GM19240 (cell line): ENCODE results near the gene SLC28A1.
"Not testable (repeated sequence)": the region's sequence is repeated elsewhere in the genome, so short reads cannot be mapped to it uniquely, and the experiment has no call there.

Source experiments
- DNase-seq: peaks from one replicate; pipeline ENCODE4 v3.0.0; 2011; ENCODE audit warnings: low spot score; ENCODE audit not compliant: insufficient read length

Gene SLC28A1, protein sequence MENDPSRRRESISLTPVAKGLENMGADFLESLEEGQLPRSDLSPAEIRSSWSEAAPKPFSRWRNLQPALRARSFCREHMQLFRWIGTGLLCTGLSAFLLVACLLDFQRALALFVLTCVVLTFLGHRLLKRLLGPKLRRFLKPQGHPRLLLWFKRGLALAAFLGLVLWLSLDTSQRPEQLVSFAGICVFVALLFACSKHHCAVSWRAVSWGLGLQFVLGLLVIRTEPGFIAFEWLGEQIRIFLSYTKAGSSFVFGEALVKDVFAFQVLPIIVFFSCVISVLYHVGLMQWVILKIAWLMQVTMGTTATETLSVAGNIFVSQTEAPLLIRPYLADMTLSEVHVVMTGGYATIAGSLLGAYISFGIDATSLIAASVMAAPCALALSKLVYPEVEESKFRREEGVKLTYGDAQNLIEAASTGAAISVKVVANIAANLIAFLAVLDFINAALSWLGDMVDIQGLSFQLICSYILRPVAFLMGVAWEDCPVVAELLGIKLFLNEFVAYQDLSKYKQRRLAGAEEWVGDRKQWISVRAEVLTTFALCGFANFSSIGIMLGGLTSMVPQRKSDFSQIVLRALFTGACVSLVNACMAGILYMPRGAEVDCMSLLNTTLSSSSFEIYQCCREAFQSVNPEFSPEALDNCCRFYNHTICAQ

DNA sequence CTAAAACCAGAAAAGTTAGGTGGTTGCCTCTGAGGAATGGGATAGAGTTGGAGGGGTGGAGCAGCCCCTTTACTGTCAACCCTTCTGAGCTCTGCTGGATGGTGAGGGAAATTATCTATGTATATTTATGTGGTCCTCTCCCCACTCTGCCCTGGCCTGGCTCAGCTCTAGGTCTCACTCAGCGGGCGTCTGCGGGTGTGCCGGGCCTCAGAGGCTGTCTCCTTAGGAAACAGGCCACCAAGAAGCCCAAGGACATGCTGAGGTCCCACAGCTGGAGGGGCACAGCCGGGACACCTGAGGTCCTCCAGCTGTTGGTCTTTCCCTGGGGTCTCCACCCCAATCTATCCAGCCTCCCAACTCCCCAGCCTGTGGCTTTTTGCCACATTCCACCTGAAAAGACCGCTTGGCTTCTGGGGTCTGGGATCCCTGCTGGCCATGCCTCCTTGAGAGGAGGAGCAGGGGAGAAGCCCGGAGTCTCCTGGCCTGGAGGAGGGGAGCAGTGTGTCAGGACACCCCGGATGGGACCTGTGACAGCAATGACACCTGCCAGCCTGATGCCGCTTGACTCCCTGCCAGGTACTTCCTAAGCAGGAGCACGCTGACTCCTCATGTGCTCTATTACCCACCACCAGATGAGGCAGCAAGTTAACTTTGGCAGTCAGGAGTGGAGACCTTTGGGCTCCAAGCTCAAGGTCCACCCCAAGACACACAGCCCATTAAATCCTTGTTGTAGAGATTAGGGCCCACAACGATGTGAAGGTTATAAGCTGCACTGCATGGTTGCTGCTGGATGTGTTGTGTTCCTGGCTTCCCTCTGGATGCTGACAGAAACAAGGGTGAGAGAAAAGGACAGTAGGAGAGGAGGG, at the start of gene SLC28A1:
SLC28A1 (plus strand) TSS at position 747 of the 866 bp plus-strand sequence. CDS start 3,099 bp downstream, outside the sequence.
- no peak for DNase-seq

DNA sequence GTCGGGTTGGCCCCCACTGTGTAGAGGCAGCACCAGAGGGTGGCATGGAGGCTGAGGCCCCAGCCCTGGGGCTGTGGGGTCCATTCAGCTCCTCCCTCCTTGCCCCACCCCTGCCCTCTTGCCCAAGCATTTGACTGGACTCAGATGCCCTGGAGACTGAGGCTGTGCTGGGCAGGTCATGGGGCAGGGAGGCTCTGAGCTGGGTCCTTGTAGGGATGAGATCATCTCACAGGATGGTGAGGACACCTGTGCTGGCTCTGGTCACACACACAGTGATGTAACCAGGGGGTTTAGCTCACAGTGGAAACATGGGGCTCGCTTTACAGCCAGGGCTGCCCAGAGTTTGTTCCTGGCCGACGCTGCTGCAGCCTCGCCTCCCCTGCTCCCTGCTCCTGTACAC, 49.5 kb upstream of the SLC28A1 start:
- no peak for DNase-seq

DNA sequence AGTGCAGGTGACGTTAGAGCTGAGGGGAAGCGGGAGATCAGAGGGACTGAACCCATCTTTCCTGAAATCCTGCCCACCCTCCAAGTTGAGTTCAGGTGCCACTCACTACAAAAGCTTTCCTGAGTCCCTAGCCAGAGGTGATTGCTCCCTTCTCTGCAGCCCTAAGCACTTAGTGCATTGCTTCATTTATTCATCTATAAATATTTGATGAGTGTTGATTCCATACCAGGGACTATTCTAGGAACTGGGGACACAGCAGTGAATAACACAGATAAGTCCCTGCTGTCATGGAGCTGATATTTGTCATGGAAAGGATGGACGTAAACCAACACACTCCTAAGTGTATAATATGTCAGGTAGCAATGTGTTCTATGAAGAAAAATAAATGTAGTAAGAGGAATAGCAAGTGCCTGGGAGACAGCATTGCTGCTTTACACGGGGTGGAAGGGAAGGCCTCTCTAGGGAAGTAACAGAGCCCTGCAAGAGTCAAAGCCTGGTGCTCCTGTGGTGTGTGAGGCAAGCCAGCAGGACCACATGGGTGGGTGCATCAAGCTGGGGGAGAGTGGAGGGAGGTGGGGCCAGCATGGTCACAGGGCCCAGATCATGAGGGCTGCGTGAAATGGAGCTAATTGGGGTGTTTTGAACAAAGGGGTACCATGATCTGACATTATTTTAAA, 48.7 kb upstream of the SLC28A1 start:
- DNase-seq = no peak

DNA sequence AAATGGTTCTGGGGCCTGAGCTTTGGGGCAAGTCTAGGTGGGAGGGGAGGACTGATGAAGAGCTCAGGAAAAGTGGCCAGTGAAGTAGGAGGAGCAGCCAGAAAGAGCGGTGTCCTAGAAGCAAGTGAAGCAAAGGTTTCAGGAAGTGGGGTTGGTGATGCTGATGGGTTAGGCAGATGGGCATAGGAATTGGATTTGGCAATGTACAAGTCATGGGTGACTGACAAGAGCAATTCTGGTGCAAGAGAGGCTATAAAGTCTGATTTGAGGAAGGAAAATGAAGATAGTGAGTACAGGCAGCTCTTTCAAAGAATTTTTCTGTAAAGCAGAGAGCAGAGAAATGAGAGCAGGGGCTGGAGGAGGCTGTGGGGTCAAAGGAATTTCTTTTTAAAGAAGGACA, 47.6 kb upstream of the SLC28A1 start:
- no peak for DNase-seq

DNA sequence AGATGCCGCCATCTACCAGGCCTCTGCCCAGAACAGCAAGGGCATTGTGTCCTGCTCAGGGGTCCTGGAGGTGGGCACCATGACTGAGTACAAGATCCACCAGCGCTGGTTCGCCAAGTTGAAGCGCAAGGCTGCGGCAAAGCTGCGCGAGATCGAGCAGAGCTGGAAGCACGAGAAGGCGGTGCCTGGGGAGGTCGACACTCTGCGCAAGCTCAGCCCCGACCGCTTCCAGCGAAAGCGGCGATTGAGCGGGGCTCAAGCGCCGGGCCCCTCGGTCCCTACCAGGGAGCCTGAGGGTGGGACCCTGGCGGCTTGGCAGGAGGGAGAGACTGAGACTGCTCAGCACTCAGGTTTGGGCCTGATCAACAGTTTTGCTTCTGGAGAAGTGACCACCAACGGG, 44.7 kb upstream of the SLC28A1 start:
- no peak for DNase-seq

DNA sequence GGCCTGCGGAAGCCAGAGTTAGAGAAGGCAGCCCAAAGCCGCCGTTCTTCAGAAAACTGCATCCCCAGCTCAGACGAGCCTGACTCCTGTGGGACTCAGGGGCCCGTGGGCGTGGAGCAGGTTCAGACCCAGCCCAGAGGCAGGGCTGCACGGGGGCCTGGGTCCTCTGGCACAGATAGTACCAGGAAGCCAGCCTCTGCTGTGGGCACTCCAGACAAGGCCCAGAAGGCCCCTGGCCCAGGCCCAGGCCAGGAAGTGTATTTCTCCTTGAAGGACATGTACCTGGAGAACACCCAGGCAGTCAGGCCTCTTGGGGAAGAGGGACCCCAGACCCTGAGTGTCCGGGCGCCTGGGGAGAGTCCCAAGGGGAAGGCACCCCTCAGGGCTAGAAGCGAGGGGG, 44.2 kb upstream of the SLC28A1 start:
- no peak for DNase-seq

DNA sequence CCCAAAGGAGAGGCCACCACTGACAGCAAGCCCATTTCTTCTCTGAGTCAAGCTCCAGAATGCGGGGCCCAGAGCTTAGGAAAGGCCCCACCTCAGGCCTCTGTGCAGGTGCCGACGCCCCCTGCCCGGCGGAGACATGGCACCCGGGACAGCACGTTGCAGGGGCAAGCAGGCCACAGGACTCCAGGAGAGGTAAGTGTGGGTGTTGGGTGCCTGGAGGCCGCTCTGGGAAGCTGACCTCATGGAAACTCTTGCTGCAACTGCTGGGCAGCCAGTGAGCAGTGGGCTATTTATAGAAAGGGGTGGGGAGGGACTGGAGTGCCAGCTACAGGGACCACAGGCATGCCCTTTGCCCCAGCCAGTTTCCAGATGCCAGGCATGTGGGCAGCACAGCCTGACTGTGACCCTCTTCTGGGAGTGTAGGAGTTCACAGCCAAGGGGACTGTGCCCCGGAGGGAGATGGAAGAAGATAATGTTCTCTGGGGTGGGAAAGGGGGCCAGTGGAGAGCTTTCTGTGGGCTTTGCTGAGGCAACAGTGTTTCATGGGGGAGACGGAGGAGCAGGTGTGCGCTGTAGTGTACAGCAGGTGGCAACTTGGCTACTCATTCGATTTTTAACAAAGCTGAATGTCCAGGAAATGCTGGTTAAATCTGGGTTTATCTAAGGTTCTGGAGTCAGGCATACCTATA, 43.6 kb upstream of the SLC28A1 start:
- DNase-seq = no peak

DNA sequence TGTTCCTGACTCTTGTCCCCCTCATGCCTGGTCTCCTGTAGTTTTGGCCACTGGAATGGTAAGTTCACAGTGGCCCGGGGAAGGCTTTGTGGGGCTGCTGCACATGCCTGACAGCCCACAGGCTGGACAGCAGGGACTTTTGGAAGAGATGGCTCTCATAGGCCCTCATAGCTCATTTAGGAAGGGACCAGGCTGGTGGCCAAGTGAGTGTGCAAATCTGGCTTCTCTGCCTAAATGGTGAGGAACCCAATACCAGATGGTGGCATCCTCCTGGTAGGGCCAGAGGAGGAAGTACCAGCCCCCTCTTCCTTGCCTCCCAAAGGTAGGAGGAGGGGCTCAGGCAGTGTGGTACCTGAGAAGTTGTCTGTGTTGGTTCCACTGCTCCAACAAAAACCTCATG, 41.7 kb upstream of the SLC28A1 start:
- DNase-seq = no peak

DNA sequence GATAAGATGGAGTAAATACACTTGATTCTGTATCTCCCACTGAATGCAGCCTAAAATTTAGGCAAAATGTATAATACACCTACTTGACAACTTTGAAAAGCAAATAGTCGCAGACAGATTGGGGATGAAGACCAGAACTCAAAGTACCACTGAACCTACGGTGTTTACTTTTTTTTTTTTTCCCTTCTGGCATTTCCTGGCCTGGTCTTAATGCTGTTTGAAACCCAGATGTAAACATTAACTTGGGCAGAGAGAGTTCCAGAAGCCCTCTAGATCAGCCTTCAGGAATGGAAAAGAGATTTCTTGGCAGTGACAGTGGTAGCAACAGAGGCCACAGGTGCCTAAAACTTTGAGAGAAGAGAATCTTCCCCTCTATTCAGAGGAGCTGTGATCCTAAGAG, 39.5 kb upstream of the SLC28A1 start:
- DNase-seq = no peak

DNA sequence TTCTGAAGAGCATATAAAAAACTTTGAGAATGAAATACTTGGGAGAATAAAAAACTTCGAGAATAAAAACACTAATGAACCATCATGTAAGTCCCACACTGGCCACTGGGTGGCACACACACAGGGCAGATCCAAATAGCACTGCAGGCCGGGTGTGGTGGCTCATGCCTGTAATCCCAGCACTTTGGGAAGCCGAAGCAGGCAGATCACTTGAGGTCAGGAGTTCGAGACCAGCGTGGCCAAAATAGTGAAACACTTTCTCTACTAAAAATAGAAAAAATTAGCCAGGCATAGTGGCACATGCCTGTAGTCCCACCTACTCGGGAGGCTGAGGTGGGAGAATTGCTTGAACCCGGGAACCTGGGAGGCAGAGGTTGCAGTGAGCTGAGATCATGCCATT, 38.8 kb upstream of the SLC28A1 start:
- not testable (repeated sequence) for DNase-seq

DNA sequence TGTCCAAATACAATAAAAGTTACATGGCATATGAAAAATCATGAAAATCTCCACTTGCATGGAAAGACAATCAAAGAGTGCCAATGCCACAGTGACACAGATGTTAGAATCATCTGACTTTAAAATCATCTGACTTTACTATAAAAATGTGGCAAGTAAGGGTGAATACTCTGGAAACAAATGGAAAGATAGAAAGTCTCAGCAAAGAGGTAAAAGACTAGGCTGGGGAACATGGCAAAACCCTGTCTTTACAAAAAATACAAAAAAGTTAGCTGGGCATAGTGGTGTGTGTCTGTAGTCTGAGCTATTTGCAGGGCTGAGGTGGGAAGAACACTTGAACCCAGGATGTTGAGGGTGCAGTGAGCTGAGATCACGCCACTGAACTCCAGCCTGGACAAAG, 38.2 kb upstream of the SLC28A1 start:
- no peak for DNase-seq

DNA sequence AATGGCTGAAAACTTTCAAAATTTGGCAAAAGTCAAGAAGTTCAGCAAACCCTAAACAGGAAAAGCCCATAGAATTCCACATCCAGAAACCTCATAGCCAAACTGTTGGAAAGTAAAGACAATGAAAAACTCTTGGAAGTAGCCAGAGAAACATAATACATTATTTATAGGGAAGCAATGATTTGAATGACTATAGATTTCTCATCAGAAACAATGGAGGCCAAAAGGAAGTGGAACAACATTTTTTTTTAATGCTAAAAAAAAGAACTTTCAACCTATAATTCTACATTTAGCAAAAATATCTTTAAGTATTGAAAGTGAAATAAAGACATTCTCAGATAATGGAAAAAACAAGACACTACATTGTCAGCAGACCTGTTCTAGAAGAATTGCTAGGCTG, 37.1 kb upstream of the SLC28A1 start:
- DNase-seq = no peak

DNA sequence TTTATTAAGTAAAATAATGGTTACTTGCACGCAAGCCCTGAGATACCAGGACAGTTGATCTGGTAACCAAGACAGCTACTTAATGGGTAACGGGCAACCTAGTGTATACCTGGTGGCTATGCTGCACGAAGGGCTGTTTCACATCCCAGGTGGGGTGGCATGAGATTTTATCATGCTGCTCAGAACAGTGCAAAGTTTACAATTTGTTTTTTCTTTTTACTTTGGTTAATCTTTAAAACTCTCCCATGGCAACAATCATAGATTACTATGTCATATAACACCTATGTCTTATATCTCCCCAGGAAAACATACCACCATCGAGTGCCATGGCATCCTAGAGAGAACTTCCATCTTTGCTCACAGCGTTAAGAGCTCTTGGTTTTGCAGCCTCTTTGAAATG, 32.2 kb upstream of the SLC28A1 start:
- no peak for DNase-seq

DNA sequence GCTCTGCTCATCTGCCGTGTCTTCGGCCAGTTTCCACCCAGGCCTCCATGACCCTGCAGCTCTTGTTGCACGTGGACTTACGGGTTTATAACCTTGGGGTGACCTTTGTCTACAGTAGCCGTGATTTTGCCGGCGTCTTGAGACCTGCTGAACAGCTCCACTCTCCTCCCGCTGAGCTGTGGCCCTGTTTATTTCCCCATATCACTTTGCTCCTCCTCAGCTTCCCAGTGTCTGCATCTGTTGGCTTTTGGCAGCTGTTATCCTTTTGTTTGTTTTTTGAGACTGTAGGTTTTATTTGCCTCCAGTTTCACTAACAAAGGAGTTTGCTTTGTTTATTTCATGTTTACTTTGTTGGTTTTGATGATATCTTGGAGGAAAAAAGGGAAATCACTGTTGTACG, 29.3 kb upstream of the SLC28A1 start:
- DNase-seq = no peak

DNA sequence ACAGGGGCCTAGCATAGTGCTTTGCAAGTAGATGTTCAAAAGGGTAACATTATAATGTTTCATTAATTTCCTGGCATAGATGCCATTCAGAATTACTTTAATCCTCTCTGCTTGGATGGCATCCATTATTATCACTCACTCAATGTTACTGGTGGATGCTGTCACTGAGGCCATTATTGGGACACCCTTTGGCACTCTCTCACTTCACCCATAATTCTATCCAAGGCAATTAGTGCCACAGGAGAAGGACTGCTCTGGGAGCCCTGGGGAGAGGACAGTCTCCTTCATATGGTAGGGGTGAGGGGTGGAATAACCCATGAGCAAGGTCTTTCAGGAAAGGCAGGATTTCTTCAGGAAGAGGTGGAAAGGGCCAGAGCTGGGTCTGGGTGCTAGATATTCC, 28.7 kb upstream of the SLC28A1 start:
- DNase-seq = no peak

DNA sequence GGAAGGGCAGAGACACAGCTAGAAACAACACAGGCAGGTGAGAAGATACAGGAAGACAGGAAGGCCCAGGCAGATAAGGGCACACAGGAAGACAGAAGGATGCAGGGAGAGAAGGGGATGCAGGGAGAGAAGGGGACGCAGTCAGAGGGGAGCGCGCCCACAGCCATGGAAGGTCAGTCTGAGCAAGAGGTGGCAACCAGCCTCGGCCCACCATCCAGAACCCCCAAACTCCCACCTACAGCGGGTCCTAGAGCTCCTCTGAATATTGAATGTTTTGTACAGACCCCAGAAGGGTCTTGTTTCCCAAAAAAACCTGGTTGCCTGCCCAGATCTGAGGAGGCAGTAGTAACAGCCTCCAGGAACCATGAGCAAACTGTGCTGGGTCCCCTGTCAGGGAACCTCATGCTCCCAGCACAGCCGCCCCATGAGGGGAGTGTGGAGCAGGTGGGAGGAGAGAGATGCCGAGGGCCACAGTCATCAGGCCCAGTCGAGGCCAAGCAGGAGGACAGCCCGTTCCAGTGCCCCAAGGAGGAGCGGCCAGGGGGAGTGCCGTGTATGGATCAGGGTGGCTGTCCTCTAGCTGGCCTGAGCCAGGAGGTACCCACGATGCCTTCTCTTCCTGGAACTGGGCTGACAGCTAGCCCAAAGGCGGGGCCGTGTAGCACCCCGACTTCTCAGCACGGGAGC, 27.6 kb upstream of the SLC28A1 start:
- DNase-seq = no peak

DNA sequence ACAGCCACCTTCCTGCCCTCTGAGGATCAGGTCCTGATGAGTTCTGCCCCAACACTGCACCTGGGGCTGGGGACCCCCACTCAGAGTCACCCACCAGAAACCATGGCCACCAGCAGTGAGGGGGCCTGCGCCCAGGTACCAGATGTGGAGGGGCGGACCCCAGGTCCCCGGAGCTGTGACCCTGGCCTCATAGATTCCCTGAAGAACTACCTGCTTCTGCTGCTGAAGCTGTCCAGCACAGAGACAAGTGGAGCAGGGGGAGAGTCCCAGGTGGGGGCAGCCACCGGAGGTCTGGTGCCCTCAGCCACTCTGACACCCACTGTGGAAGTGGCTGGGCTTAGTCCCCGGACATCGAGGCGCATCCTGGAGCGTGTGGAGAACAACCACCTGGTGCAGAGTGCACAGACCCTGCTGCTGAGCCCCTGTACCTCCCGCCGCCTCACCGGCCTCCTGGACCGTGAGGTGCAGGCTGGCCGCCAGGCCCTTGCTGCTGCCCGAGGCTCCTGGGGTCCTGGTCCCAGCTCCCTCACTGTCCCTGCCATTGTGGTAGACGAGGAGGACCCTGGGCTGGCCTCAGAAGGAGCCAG, 27.0 kb upstream of the SLC28A1 start:
- DNase-seq = no peak

DNA sequence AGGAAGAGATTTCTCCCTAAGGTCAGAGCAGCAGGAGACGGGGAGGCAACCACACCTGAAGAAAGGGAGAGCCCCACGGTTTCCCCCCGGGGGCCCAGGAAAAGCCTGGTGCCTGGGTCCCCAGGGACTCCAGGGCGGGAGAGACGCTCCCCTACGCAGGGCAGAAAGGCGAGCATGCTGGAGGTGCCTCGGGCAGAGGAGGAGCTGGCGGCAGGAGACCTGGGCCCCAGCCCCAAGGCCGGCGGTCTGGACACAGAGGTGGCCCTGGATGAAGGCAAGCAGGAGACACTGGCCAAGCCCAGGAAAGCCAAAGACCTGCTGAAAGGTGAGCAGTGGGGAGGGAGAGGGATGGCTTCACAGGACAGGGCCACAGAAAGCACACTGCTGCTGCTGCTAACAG, 26.2 kb upstream of the SLC28A1 start:
- DNase-seq = no peak

DNA sequence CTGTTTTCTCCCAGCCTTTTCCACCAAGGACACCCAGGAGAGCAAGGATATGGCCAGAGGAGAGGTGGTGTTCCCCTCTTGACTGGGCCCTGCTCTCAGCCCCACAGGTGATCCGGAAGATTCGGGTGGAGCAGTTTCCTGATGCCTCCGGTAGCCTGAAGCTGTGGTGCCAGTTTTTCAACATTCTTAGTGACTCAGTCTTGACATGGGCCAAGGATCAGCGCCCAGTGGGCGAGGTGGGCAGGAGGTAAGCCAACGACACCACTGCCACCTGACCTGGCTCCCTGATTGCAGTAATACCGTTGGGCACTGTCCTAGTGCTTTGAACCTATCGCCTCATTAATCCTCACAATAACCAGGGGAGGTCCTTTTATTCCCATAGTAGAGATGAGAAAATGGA, 25.3 kb upstream of the SLC28A1 start:
- no peak for DNase-seq

DNA sequence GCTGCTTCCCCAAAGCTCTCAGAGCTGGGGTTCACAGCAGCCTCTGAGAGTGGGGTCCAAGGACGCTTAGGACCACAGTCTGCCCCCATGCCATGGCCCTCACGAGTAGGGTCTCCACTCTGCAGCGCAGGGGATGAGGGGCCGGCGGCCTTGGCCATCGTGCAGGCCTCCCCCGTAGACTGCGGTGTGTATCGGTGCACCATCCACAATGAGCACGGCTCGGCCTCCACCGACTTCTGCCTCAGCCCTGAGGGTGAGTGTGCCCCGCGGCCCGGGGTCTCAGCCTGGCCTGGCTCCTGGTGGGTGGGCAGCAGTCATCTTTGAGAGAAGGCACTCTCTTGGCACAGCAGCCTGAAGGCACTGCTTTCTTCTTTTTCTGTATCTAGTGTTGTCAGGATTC, 24.8 kb upstream of the SLC28A1 start:
- no peak for DNase-seq
